NCI-H446 treated with DMSO at 0.1 percent for 48 hours (cell line): Measurements from ENCODE around the gene PIK3R1.
"Not testable (repeated sequence)": the region's sequence is repeated elsewhere in the genome, so short reads cannot be mapped to it uniquely, and the experiment has no call there.

Experiments used
- DNase-seq: peaks from one replicate; lab custom pipeline; 2025; lab: John Stamatoyannopoulos, UW

PIK3R1 gene

DNA sequence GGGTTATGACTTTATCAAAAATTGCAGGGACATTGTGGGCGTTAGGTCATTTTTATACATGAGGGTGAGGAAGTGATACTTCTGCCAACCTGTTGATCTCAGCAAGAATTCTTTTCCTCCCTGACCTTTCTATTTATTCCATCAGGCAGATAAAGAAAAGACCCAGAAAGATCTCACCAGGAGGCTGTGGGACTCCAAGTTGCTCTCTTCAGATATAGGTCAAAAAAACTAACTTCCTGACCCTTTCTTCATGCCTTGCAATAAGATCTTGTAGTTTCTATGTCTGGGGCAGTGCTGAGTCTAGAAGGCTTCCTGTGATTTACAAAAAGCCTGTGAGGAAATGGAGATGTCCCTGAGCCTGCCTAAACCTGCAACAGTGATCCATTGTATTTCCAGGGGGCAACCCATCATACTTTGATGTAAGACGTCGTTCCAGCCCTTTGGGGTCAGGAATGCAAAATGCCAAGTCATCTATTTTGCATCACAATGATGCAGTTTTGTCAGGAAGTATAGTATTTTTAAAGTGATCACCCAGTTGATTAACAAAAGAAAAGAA lies 22.0 kb upstream of the PIK3R1 start:
- DNase-seq = no peak

DNA sequence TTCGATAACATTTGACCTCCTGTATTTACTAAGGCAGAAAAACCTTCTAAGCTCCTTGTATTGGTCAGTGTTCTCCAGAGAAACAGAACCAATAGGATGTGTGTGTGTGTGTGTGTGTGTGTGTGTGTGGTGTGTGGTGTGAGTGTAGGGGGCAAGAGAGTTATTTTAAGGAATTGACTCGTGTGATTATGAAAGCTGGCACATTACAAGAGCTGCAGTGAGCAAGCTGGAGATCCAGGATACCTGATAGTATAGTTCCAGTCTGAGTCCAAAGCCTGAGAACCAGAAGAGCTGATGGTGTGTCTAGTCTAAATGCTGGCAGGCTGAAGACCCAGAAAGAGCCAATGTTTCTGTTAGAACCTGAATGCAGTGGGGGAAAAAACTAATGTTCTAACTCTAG lies 21.2 kb upstream of the PIK3R1 start:
- DNase-seq = no peak

DNA sequence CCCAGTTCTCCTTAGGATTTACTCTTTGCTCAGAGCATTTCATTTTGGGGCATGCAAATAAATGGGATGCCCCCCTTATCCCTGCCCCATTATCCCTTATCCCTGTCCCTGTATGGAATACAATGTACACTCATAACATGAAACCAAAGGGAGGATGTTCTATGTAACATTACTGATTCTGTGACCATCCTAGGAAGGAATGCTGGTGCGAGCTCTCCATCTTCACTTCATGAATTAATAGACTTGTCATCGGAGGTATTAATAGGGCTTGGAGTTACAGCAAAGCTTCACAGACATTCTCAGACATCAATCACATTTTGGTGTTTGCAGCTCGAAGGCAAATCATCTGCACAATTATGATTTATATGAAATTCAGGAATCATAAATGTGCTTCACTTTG lies 20.4 kb upstream of the PIK3R1 start:
- DNase-seq = no peak

DNA sequence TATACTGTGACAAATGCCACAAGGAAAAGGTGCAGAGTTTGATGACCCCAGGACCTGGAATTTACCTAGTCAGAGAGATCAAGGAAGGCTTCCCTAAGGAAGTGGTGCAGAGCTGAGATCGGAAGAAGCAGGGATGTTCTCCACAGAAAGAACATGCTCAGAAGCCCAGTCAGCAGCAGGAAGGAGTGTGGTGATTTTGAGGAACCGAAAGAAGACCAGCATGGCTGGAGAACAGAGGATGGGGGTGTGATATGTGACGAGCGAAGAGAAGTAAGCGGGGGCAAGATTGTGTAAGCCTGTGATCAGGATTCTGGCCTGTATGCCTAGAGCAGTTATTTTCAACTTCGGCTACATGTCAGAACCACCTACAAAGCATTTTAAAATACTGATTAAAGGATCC lies 18.7 kb upstream of the PIK3R1 start:
- no peak for DNase-seq

DNA sequence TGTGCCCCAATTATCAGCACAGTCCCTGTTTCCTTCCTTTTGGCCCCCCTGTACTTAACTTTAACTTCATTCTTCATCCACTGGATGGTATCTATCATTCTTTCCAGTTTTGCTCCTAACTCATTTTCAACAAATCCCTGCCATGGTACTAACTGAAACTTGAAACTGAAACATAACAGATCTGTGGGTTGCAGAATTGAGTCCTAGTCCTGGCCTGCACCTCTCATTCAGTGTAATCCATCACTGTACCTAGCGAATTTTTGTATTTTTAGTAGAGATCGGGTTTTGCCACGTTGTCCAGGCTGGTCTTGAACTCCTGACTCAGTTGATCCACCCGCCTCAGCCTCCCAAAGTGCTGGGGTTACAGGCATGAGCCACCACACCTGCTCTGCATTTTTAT lies 15.3 kb upstream of the PIK3R1 start:
- no peak for DNase-seq

DNA sequence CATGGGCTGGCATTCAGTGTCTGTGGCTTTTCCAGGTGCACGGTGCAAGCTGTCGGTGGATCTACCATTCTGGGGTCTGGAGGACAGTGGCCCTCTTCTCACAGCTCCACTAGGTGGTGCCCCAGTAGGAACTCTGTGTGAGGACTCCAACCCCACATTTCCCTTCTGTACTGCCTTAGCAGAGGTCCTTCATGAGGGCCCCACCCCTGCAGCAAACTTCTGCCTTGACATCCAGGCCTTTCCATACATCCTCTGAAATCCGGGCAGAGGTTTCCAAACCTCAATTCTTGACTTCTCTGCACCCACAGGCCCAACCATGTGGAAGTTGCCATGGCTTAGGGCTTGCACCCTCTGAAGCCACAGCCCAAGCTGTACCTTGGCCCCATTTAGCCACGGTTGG lies 4.9 kb upstream of the PIK3R1 start:
- not testable (repeated sequence) for DNase-seq

DNA sequence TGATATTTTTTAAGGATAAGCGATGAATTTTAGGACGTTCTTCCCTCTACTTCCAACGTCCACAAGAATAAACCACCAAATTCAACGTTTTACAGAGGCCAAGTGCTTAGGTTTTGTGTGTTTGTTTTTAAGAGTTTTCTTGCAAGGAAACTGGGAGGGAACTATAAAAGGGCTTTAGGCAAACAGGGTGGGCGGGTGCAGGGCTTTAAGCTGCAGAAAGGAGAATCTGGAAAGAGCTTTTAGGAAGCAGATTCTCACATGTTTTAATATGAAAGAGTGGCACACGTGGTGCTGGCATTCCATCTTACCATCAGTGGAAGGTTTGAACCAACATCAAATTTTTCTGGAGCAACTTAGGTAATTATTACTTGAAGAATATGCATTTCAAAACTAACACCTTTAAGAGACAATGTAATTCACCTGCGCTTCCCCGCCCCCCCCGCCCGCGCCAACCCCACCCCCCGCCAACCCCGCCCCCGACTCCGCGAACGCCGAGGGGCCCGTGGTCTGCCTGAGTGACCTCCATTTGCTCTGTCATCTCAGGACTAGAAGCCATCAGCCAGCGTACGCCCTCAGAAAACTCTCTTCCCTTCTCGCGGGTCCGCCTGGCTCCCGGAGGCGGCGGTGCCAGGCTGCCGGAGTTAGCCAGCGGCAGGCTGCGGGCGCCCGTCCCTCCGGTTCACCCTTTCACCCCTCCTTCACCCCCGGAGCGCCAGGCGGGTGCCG lies 911 bp upstream of the PIK3R1 start:
- DNase-seq = no peak

DNA sequence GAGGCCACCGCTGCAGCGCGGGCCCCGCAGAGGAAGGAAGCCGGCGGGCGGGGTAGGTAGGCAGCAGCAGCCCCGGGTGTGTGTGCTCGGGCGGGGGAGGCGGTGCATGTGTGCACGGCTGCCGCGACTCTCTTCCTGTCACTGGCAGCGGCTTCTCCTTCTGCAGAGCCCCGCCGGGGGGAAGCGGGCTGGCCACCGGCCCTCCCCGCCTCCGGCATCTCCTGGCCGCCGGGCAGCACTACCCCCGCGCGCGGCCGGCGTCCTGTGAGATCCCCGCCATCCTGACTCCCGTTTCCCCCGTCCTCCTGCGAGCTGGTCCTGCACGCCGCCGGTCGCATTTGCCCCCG lies 315 bp downstream of the PIK3R1 start:
- no peak for DNase-seq

DNA sequence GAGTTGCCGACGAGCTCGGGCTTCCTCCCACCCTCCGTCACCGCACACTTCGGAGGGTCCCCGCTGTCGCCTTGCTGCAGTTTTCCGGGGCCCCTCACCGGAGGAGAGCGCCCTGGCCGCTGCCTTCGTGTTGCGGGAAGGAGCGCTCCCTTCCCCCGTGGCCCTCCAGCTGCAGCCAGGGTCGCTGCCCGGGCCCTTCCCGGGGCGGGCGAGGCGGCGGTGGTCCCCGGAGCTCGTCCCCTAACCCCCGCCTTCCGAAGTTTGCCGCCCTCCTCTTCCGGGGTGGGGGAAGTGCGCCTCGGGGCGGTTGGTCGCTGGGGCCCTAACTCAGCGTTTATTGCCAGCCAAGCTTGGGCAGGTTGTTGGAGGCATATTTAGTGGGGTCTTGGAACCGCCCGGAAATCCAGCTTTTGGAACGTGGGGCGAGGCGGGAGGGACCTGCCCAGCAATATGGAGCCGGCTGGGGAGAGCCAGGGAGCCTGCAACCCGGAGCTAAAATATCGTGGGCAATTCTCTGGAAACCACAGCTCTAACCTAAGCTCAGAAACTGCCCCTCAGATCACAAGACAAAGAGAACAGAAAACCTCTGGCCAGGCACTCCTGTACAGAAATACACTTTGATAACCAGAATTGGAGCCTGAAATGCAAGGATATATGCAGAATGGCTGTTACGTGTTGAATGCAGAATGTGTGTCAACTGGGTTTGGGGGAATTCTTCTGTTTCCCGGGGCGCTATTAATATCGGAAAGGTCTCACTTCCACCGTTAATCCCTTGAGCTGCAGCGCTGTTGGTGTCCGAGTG lies 890 bp downstream of the PIK3R1 start:
- DNase-seq = no peak

DNA sequence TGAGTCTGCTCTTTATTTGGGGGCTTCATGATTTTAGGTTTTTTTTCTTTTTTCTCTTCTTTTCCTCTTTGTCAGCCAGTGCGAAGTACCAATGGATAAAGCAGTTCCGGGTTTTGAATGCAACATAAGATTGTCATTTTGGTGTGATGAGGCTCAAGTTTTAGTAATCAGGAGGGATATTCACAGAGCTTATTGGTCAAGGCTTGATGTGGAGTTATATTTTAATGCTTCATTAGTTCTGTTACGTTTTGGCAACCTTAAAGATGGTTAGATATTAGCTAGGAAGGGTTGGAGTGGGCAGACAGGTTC lies 1.4 kb downstream of the PIK3R1 start:
- no peak for DNase-seq

DNA sequence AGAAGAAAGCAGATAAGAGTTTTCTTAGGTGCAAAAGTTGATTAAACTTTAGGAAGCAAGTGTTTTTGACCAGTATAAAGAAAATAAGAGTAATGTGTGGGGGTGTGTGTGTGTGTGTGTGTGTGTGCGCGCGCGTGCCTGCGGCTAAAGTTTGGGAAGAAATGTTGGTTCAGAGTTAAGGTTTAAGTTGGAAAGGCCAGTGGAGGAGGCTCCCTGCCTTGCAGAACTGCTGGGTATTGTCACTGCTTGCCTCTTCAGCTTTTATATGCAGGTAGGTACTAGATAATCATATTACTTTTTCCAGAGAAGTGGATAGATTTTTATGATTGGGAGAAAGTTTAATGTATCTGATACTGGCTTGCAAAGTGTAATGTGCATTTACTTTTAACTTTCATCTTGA lies 2.0 kb downstream of the PIK3R1 start:
- DNase-seq = no peak

DNA sequence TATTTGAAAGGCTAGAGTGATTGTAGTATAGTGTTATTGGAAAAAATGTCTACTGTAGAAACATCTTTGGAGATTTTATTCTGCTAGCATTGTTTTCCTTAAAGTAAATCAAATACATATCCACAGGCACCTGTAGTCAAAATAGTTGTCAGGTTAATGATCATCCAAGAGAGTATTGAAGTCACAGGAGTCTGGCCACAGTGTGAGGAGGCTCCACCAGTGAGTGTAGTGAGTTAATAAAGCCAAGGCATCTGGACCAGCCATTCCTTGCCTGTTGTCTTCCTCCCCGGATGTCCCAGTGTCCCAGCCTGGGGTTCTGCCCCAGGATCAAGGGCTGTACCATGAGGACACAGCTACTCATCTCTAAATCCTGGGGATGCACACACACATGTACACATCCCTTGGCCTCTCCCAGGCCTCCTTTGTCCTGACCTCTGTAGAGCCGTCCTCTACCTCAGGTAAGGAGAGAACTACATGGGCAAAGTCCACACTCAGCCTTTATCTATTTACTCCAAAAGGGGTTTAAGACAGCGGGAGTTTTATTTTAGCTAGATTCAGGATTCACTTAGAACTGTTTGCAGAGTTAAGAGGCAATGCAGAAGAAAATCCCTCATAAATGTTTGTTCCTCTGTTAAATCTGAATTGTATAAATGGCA lies 3.7 kb downstream of the PIK3R1 start:
- no peak for DNase-seq

DNA sequence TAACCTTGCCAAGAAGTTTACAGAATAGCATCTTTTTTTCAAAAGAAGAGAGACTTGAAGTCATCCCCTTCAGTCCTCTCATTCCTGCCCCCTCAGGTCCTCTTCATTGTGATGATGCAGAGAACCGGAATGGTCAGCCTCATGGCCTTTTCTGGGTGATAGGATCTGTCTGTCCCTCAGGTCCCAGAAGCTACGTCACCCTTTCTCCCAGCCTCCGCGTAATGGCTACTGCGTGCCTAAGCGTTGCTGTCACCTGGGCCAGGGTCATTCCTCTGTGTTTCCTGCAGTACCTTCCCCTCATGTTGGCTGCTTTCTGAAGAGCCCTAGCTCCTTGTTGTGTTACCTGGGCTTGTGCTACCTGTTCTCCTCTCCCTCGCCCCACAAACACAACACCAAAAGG lies 4.7 kb downstream of the PIK3R1 start:
- no peak for DNase-seq

DNA sequence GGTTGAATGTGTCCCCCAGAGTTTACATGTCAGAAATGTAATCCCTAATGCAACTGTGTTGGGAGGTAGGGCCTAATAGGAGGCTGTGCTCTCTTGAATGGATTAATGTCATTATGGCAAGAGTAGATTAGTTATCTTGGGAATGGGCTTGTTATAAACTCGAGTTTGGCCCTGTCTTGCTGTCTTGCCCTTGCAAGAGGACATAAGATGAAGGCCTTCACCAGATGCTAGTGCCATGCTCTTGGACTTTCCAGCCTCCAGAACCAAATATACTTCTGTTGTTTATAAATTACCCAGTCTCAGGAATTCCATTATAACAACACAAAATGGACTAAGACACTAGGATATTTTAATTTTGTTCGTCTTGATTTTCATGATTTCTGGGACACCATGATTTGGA lies 5.4 kb downstream of the PIK3R1 start:
- no peak for DNase-seq

DNA sequence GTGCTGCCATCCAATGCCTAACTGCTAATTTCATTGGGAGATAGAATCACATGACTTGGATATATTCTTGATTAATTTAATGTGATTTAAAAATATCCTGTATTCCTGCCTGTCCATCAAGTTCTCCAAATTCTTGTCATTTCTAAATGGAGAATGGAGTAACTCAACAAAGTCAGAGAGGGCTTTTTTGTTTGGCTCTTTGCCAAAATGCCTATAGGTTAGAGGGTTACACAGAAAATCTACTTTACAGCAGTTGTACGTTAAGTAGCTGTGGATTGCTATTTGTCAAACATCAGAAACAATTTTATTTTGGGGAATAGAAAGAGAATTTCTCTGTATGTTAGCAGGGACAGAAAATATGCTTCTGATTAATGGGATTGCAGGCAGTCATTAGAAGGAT lies 5.9 kb downstream of the PIK3R1 start:
- DNase-seq = no peak

DNA sequence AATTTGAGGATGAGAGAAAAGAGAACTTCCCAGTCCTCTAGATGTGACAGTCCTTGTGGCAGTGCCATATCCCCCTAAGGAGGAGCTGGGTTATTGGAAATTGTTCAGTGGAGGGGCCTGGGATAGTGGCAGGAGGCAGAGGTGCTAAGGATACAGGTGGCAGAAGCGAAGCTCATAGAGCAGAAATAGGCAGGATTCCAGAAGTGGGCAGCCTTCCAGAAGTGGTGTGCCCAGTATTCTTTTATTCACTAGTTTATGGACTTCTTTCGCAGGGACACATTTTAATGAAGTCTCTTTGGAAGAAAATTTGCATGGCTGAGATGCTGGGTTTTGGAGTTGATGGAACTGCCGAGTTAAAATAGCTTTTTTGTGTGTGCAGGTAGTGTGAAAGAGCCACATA lies 6.8 kb downstream of the PIK3R1 start:
- no peak for DNase-seq

DNA sequence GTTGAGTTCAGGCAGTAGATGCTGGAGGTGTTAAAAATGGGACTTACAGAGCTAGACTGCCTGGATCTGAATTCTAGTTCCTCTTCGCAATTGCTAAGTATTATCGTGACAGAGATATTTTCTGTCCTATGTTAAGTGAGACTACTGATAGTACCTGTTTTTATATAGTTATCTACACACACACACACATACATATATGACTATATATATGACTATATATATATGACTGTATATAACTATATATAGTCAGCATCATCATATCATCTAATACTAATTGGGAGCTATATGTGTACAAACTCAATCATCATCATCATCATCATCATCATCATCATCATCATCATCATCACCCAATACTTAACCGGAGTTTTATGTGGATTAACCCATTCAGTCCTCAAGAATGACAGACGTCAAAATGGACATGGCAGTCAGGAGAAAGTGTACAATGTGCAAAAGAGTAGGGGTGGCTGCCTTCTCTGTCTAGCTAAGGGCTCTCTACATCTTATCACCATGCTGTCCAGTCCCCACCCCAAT lies 7.3 kb downstream of the PIK3R1 start:
- DNase-seq = no peak

DNA sequence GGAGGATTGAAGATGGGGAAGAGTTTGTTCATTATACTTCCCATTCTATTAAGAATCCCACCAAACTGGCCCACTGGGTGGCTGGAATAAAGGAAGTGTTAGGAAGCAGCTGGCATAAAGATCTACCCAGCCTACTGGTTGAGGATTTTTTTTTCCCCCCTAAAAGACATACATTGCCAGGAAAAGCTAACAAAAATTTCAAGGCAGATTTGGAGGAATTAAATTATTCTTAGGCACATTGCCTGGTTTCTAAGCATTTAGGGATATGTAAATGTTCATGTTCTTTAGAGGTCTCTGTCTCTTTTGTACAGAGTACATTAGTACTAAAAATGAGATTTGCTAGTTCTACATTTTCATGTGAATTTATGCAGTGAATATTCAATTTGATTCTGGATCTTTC lies 8.3 kb downstream of the PIK3R1 start:
- no peak for DNase-seq

DNA sequence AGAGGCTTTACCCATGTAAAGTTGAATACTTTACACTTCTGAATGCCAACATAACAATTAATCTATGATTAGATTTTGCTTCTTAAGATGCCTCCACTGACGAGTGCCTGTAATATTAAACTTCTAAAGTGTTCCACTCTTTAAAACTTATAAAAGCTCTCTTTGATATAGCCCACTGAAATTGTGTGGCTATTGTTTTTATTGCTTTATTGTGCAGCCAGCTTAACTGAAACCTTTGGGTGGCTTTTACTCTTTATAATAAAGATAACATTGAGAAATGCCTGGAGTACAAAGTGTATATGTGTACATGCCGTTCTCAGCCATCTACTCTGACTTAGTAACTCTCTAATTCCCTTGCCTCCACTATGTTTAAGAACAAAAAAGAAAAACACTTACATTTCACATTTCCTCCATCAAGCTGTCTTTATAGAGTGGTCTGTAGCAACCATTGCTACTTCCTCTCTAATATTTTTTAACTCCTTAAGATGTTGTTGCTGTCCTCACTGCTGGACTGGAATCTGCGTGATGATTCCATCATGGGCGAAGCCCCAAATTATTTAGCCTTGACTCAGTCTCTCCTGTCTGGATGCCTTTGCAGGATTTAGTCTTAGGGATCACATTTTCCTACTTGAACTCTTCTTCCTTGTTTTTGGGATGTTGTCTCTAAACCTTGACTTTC lies 9.1 kb downstream of the PIK3R1 start:
- no peak for DNase-seq

DNA sequence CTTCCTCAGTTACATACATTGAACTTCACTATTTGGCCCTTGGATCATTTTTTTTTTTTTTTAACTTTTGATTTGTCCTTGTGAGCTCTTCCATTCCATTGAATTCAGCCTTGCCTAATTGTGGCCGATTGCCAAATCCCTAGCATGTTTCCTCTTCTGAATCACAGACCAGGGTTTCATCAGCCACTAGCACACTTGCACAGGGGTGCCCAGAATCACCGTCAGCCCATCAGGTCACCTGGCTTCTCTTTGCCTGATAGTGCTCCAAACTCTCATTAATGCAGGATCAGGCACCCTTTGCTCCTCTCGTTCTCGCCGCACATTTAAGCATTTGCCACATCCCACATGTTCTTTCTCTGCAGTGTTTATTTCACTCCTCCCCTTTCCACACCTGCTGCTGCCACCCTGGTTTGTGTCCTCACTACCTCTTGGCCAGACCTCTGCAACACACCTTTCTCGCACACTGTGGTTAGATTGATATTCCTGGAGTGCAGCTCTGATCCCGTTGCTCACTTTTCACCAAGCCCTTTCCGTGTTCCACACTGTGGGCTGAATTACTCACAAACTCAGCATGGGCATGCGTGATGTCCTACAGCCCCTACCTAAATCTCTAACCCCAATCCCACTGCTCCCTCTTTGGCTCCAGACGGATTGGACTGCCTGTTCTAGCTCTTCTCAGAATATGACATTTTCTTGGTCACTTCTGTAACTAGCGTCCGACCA lies 9.8 kb downstream of the PIK3R1 start:
- DNase-seq = no peak

DNA sequence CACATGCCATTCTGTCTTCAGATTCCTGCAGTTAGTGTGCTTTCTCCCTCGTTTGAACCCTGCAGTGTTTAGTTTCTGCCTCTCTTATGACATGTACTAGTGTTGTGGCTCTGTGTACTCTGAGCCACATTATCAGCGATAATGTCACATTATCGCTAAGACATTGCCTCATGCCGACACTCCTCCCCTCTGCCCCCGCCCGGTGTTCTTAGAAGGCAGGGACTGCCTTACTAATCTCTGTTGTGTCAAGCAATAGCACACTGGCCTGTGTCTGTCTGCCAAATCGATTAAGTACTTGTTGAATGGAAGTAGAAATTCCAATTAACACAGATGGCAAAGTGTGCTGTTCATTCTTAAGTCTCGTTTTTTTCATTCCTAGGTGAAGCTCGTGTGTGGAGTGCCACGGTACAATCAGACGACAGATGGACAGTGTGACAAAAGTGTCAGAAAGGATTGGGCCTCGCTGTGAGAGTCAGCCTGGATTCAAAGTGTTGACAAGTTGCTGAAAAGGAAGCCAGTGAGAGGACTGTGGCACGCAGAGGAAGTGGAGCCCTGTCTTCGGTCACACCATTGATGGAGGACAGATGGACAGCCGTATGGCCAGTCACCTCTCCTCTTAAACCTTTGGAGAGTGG lies 10.5 kb downstream of the PIK3R1 start:
- no peak for DNase-seq
